ENCODE data around the gene PLPPR4.

DNA sequence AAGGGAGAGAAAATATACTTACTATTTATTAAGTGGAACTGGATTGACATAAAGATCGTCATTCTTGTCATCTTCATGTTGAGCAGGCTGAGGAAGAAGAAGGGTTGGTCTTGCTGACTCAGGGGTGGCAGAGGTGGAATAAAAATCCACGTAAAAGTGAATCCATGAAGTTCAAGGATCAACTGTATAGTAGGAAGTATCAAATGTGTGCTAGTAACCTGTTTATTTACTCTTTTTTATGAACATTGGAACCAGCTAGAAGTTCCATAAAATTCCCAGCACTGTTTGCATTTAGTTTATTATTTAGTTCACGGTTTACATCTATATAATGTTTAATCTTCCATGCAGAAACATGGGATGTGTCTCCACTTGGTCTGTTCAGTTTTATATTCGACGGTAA, 70.7 kb downstream of the PLPPR4 start:
- no peak for TF ChIP-seq POLR2A (IDR thresholded peaks at IDR 0.05)
- TF ChIP-seq, protein P1, sequence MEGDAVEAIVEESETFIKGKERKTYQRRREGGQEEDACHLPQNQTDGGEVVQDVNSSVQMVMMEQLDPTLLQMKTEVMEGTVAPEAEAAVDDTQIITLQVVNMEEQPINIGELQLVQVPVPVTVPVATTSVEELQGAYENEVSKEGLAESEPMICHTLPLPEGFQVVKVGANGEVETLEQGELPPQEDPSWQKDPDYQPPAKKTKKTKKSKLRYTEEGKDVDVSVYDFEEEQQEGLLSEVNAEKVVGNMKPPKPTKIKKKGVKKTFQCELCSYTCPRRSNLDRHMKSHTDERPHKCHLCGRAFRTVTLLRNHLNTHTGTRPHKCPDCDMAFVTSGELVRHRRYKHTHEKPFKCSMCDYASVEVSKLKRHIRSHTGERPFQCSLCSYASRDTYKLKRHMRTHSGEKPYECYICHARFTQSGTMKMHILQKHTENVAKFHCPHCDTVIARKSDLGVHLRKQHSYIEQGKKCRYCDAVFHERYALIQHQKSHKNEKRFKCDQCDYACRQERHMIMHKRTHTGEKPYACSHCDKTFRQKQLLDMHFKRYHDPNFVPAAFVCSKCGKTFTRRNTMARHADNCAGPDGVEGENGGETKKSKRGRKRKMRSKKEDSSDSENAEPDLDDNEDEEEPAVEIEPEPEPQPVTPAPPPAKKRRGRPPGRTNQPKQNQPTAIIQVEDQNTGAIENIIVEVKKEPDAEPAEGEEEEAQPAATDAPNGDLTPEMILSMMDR (IDR thresholded peaks at IDR 0.05), result no peak

Measured in esophagus squamous epithelium (tissue), 4 donors.